Measurements from ENCODE around the gene ZSCAN23. TPM values are rescaled to one million over a fixed set of nuclear protein-coding genes. Genes with fewer than 3 reads are reported as not detected.
"Not testable (repeated sequence)": the region's sequence is repeated elsewhere in the genome, so short reads cannot be mapped to it uniquely, and the experiment has no call there.

ZSCAN23 gene
- total RNA-seq, 1 experiment from 2014 or later = 3.3 TPM

DNA sequence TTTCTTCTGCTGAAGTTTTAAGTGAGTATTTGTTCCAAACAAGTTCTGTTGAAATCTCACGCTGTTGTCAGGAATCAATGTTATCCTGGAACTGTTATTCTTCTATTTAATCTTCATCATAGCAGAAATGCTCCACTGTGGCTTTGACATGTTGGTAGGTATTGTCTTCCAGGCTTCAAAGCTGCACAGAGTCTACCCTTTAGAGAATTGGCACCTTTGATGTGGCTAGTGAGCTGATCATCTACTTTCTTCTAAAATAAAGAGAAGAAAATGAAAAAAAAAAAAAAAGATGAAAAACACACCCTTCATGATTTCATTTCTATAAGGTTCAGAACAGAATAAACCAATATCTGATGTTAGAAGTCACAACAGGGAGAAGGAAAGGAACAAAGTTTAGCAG is 5.8 kb upstream of the ZSCAN23 start:
- no peaks in the 10 kb centered on the region for H4K20me1 ChIP-seq (ENCODE audit: insufficient read depth, low read depth, low read length)
- no peaks in the 10 kb centered on the region for H3K36me3 ChIP-seq (ENCODE audit: insufficient read depth, low read length)
- H3K27me3 ChIP-seq (ENCODE audit: low read length) = no peaks in the 10 kb centered on the region
- no peak for DNase-seq
- H2AFZ ChIP-seq (ENCODE audit: low read length) = no peak overlapping the region
- H3K9me2 ChIP-seq (replicated peaks; ENCODE audit: insufficient read depth, low read length) = no peaks in the 10 kb centered on the region
- H3K4me1 ChIP-seq (ENCODE audit: low read length) = no peaks in the 10 kb centered on the region
- no peak overlapping the region for H3K4me3 ChIP-seq (ENCODE audit: low read length)
- H3K9ac ChIP-seq (ENCODE audit: low read length) = no peak overlapping the region
- 0 out of 2 replicates have a peak, but pooled peaks cover 7% of the 10 kb centered on the region for H3K9me3 ChIP-seq (ENCODE audit: low read length)
- H3K4me2 ChIP-seq (ENCODE audit: low read depth, low read length, poor library complexity, severe bottlenecking) = no peak overlapping the region
- H3K79me2 ChIP-seq (ENCODE audit: low read length) = no peaks in the 10 kb centered on the region
- no peak overlapping the region for H3K27ac ChIP-seq (ENCODE audit: low read length)

DNA sequence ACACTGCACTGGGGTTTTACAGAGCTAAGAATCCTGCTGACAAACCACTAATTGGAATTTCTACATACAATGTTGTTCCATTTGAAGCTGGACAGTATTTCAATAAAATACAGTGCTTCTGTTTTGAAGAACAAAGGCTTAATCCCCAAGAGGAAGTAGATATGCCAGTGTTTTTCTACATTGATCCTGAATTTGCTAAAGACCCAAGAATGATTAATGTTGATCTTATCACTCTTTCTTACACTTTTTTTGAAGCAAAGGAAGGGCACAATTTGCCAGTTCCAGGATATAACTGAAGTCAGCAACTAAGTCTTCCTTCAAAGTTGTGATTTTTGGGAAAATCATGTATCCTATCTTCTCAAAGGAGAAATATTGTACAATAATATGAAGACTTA is 4.2 kb upstream of the ZSCAN23 start:
- H3K9ac ChIP-seq (ENCODE audit: low read length); H3K79me2 ChIP-seq (ENCODE audit: low read length); H3K27ac ChIP-seq (ENCODE audit: low read length); H3K4me1 ChIP-seq (ENCODE audit: low read length); H3K4me2 ChIP-seq (ENCODE audit: low read depth, low read length, poor library complexity, severe bottlenecking); H2AFZ ChIP-seq (ENCODE audit: low read length); DNase-seq; H3K9me2 ChIP-seq (replicated peaks; ENCODE audit: insufficient read depth, low read length); H3K9me3 ChIP-seq (ENCODE audit: low read length); H4K20me1 ChIP-seq (ENCODE audit: insufficient read depth, low read depth, low read length); H3K36me3 ChIP-seq (ENCODE audit: insufficient read depth, low read length); H3K27me3 ChIP-seq (ENCODE audit: low read length); H3K4me3 ChIP-seq (ENCODE audit: low read length): not testable (repeated sequence)

- H3K9ac ChIP-seq (ENCODE audit: low read length) = no peak overlapping the region
- H3K4me3 ChIP-seq (ENCODE audit: low read length) = no peak overlapping the region
- no peaks in the 10 kb centered on the region for H3K27me3 ChIP-seq (ENCODE audit: low read length)
- 0 out of 2 replicates have a peak, but pooled peaks cover 7% of the 10 kb centered on the region for H3K9me3 ChIP-seq (ENCODE audit: low read length)
- no peaks in the 10 kb centered on the region for H3K9me2 ChIP-seq (replicated peaks; ENCODE audit: insufficient read depth, low read length)
- H2AFZ ChIP-seq (ENCODE audit: low read length) = no peak overlapping the region
- no peaks in the 10 kb centered on the region for H4K20me1 ChIP-seq (ENCODE audit: insufficient read depth, low read depth, low read length)
- H3K36me3 ChIP-seq (ENCODE audit: insufficient read depth, low read length) = no peaks in the 10 kb centered on the region
- no peak overlapping the region for H3K27ac ChIP-seq (ENCODE audit: low read length)
- peaks cover 9% of the 10 kb centered on the region for H3K4me1 ChIP-seq (ENCODE audit: low read length)
- no peak overlapping the region for H3K4me2 ChIP-seq (ENCODE audit: low read depth, low read length, poor library complexity, severe bottlenecking)
- H3K79me2 ChIP-seq (ENCODE audit: low read length) = peaks cover 12% of the 10 kb centered on the region; the same call in 1 of the 2 replicates
- DNase-seq = no peak
Observed at GRCh38 chr6:28446818-28447511, 3.7 kb upstream of the ZSCAN23 start.

GRCh38 chr6:28444759-28445158 is 1.5 kb upstream of the ZSCAN23 start:
- H4K20me1 ChIP-seq (ENCODE audit: insufficient read depth, low read depth, low read length); H3K4me2 ChIP-seq (ENCODE audit: low read depth, low read length, poor library complexity, severe bottlenecking); H3K9me2 ChIP-seq (replicated peaks; ENCODE audit: insufficient read depth, low read length); H3K4me3 ChIP-seq (ENCODE audit: low read length); H3K27me3 ChIP-seq (ENCODE audit: low read length); H3K9ac ChIP-seq (ENCODE audit: low read length); H3K27ac ChIP-seq (ENCODE audit: low read length); H3K4me1 ChIP-seq (ENCODE audit: low read length); H3K9me3 ChIP-seq (ENCODE audit: low read length); H2AFZ ChIP-seq (ENCODE audit: low read length); DNase-seq; H3K36me3 ChIP-seq (ENCODE audit: insufficient read depth, low read length): not testable (repeated sequence)
- H3K79me2 ChIP-seq (ENCODE audit: low read length) = peaks cover 16% of the 10 kb centered on the region; the same call in 1 of the 2 replicates

GRCh38 chr6:28442586-28442985 is 705 bp downstream of the ZSCAN23 start:
- 0 out of 2 replicates have a peak overlapping the region, but pooled peaks have one; percentile 16 for H3K27ac ChIP-seq (ENCODE audit: low read length)
- no peak overlapping the region for H2AFZ ChIP-seq (ENCODE audit: low read length)

DNA sequence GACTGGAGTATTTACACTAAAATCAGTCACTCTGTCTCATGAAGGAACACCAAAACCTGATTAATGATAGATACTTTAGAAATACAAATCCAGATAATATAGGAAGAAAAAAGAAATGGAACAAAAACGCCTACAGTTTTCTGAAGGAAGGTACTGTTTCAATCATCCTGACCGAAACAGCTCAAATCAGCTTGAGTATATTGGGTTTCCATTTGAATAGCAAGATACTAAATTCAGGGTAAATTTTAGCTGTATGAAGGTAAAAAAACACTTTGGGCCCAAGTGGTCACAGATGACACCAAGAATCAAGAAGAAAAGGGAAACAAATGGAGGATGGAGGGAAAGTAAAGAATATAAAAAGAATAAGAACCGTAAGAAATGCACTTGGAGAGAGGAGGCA is 6.9 kb downstream of the ZSCAN23 start:
- Histone ChIP-seq H3K27me3 (ENCODE audit: low read length) (no peaks in the 10 kb centered on the region), H4K20me1 (ENCODE audit: insufficient read depth, low read depth, low read length) (no peaks in the 10 kb centered on the region)

More at GRCh38 chr6:28442586-28442985, 705 bp downstream of the ZSCAN23 start:
- peak; percentile 51 for DNase-seq
- Histone ChIP-seq H4K20me1 (ENCODE audit: insufficient read depth, low read depth, low read length) (no peaks in the 10 kb centered on the region), H3K9me3 (ENCODE audit: low read length) (0 out of 2 replicates have a peak, but pooled peaks cover 7% of the 10 kb centered on the region), H3K9ac (ENCODE audit: low read length) (peak overlapping the region; percentile 79), H3K36me3 (ENCODE audit: insufficient read depth, low read length) (no peaks in the 10 kb centered on the region), H3K27me3 (ENCODE audit: low read length) (no peaks in the 10 kb centered on the region), H3K9me2 (replicated peaks; ENCODE audit: insufficient read depth, low read length) (no peaks in the 10 kb centered on the region), H3K4me2 (ENCODE audit: low read depth, low read length, poor library complexity, severe bottlenecking) (peak overlapping the region; percentile 63), H3K4me3 (ENCODE audit: low read length) (peak overlapping the region; percentile 76), H3K4me1 (ENCODE audit: low read length) (peaks cover 9% of the 10 kb centered on the region), H3K79me2 (ENCODE audit: low read length) (peaks cover 16% of the 10 kb centered on the region; the same call in 1 of the 2 replicates)

GRCh38 chr6:28433119-28433518 is 10.2 kb downstream of the ZSCAN23 start:
- Histone ChIP-seq H3K4me1 (ENCODE audit: low read length) (no peaks in the 10 kb centered on the region), H3K9me2 (replicated peaks; ENCODE audit: insufficient read depth, low read length) (no peaks in the 10 kb centered on the region), H4K20me1 (ENCODE audit: insufficient read depth, low read depth, low read length) (no peaks in the 10 kb centered on the region), H3K27ac (ENCODE audit: low read length) (no peak overlapping the region), H3K4me3 (ENCODE audit: low read length) (no peak overlapping the region), H3K4me2 (ENCODE audit: low read depth, low read length, poor library complexity, severe bottlenecking) (no peak overlapping the region), H3K79me2 (ENCODE audit: low read length) (no peaks in the 10 kb centered on the region), H3K9ac (ENCODE audit: low read length) (no peak overlapping the region), H2AFZ (ENCODE audit: low read length) (no peak overlapping the region), H3K9me3 (ENCODE audit: low read length) (no peaks in the 10 kb centered on the region), H3K27me3 (ENCODE audit: low read length) (no peaks in the 10 kb centered on the region), H3K36me3 (ENCODE audit: insufficient read depth, low read length) (no peaks in the 10 kb centered on the region)
- no peak for DNase-seq

More for the DNA sequence above, 6.9 kb downstream of the ZSCAN23 start:
- Histone ChIP-seq H3K9ac (ENCODE audit: low read length) (no peak overlapping the region), H2AFZ (ENCODE audit: low read length) (no peak overlapping the region), H3K9me2 (replicated peaks; ENCODE audit: insufficient read depth, low read length) (no peaks in the 10 kb centered on the region), H3K36me3 (ENCODE audit: insufficient read depth, low read length) (no peaks in the 10 kb centered on the region), H3K4me1 (ENCODE audit: low read length) (no peaks in the 10 kb centered on the region), H3K9me3 (ENCODE audit: low read length) (no peaks in the 10 kb centered on the region), H3K27ac (ENCODE audit: low read length) (no peak overlapping the region), H3K4me2 (ENCODE audit: low read depth, low read length, poor library complexity, severe bottlenecking) (no peak overlapping the region), H3K4me3 (ENCODE audit: low read length) (no peak overlapping the region), H3K79me2 (ENCODE audit: low read length) (peaks cover 2% of the 10 kb centered on the region; the same call in 1 of the 2 replicates)
- no peak for DNase-seq

- Histone ChIP-seq H3K9me2 (replicated peaks; ENCODE audit: insufficient read depth, low read length) (no peaks in the 10 kb centered on the region), H3K9me3 (ENCODE audit: low read length) (no peaks in the 10 kb centered on the region), H3K36me3 (ENCODE audit: insufficient read depth, low read length) (no peaks in the 10 kb centered on the region), H2AFZ (ENCODE audit: low read length) (no peak overlapping the region), H3K4me1 (ENCODE audit: low read length) (no peaks in the 10 kb centered on the region), H3K4me2 (ENCODE audit: low read depth, low read length, poor library complexity, severe bottlenecking) (no peak overlapping the region), H4K20me1 (ENCODE audit: insufficient read depth, low read depth, low read length) (no peaks in the 10 kb centered on the region), H3K27me3 (ENCODE audit: low read length) (no peaks in the 10 kb centered on the region), H3K9ac (ENCODE audit: low read length) (no peak overlapping the region), H3K4me3 (ENCODE audit: low read length) (no peak overlapping the region), H3K79me2 (ENCODE audit: low read length) (no peaks in the 10 kb centered on the region), H3K27ac (ENCODE audit: low read length) (no peak overlapping the region)
- DNase-seq = no peak
Observed at GRCh38 chr6:28429781-28430180, 13.5 kb downstream of the ZSCAN23 start.
